ENCODE measurements around the gene SLITRK3.
A peak's percentile ranks its signal among the peaks of the same experiment; 100 is the strongest.

The SLITRK3 gene

GRCh38 chr3:165195640-165196576 lies at the start of gene SLITRK3:
TSS of gene SLITRK3 (minus strand) at chr3:165196384. CDS start at chr3:165190830, 5,554 bp downstream.
- no peak for DNase-seq

GRCh38 chr3:165243597-165243996 lies 47.4 kb upstream of the SLITRK3 start:
- no peak for DNase-seq

- DNase-seq: no peak
Observed at GRCh38 chr3:165233501-165234195, 37.5 kb upstream of the SLITRK3 start.

- no peak for DNase-seq
Observed at GRCh38 chr3:165225604-165226003, 29.4 kb upstream of the SLITRK3 start.

- DNase-seq: no peak
Observed at GRCh38 chr3:165217739-165218138, 21.6 kb upstream of the SLITRK3 start.

- DNase-seq: no peak
Observed at GRCh38 chr3:165212580-165212979, 16.4 kb upstream of the SLITRK3 start.

- DNase-seq: no peak
Observed at GRCh38 chr3:165211721-165212120, 15.5 kb upstream of the SLITRK3 start.

GRCh38 chr3:165210727-165211126 lies 14.5 kb upstream of the SLITRK3 start:
- no peak for DNase-seq

GRCh38 chr3:165210132-165210531 lies 13.9 kb upstream of the SLITRK3 start:
- no peak for DNase-seq

- peak; percentile 86 for DNase-seq
Observed at GRCh38 chr3:165206454-165207266, 10.5 kb upstream of the SLITRK3 start.

- no peak for DNase-seq
Observed at GRCh38 chr3:165204445-165204844, 8.3 kb upstream of the SLITRK3 start.

GRCh38 chr3:165202995-165203394 lies 6.8 kb upstream of the SLITRK3 start:
- no peak for DNase-seq

- DNase-seq: no peak
Observed at GRCh38 chr3:165201964-165202363, 5.8 kb upstream of the SLITRK3 start.

- DNase-seq: no peak
Observed at GRCh38 chr3:165197481-165197800, 1.3 kb upstream of the SLITRK3 start.

- no peak for DNase-seq
Observed at GRCh38 chr3:165196577-165197480, 645 bp upstream of the SLITRK3 start.

GRCh38 chr3:165195241-165195639 lies 944 bp downstream of the SLITRK3 start:
- no peak for DNase-seq

GRCh38 chr3:165194511-165195240 lies 1.5 kb downstream of the SLITRK3 start:
- no peak for DNase-seq

GRCh38 chr3:165193366-165194254 lies 2.6 kb downstream of the SLITRK3 start:
- no peak for DNase-seq

- no peak for DNase-seq
Observed at GRCh38 chr3:165192610-165193192, 3.5 kb downstream of the SLITRK3 start.

- no peak for DNase-seq
Observed at GRCh38 chr3:165191491-165191890, 4.7 kb downstream of the SLITRK3 start.
